Panc1 (cell line): ENCODE measurements around the gene RARB. TPM values are rescaled to one million over a fixed set of nuclear protein-coding genes. Genes with fewer than 3 reads are reported as not detected.

ENCODE experiments used
- ATAC-seq: fragments of 200-7000 bp; cut with Tn5 transposase; 2 replicates; pipeline ENCODE4 v1.9.1; 2020; ENCODE audit warnings: mild to moderate bottlenecking, moderate library complexity
- BruUV-seq: library from RNA; stranded (reverse); fragments of 400-500 nt; replicated peaks from 2 replicates; lab custom pipeline; 2021; lab: Mats Ljungman, UMichigan
- CTCF ChIA-PET: fragments of 300-600 bp; sonication (Branson Sonifier 250); formaldehyde crosslinking; loops from one replicate; lab custom pipeline; 2022; ENCODE audit warnings: antibody characterized with exemption; lab: Charles Lee
- POLR2A ChIA-PET: fragments of 300-600 bp; sonication (Branson Sonifier 250); formaldehyde crosslinking; loops from one replicate; lab custom pipeline; 2022; ENCODE audit warnings: antibody characterized with exemption; lab: Charles Lee
- DNase-seq: peaks from one replicate; pipeline ENCODE4 v3.0.0-alpha.2; 2010; ENCODE audit warnings: low read depth, low spot score
- H3K27ac ChIP-seq: 2 replicates; pipeline ENCODE4 v1.5.1; 2011; ENCODE audit warnings: mild to moderate bottlenecking, low read length, inconsistent platforms
- H3K27me3 ChIP-seq: fragments of 200-500 bp; sonication (Bioruptor generic); 2 replicates; pipeline ENCODE4 v1.6.0; 2014; ENCODE audit warnings: low read length, inconsistent platforms; ENCODE audit not compliant: control insufficient read depth, insufficient read depth
- H3K36me3 ChIP-seq: fragments of 200-500 bp; sonication (Bioruptor generic); 2 replicates; pipeline ENCODE4 v1.5.1; 2014; ENCODE audit warnings: inconsistent platforms, mild to moderate bottlenecking, low read length, moderate library complexity; ENCODE audit not compliant: control insufficient read depth, insufficient read depth
- H3K4me1 ChIP-seq: 2 replicates; pipeline ENCODE4 v1.5.1; 2011; ENCODE audit warnings: inconsistent platforms, mild to moderate bottlenecking, low read length, moderate library complexity; ENCODE audit not compliant: control insufficient read depth, insufficient read depth
- H3K4me3 ChIP-seq, 2 experiments: 2 replicates each; pipeline ENCODE4 v1.5.1; 2011 to 2012; ENCODE audit warnings: low read depth in 2 of 2, low read length in 2 of 2, mild to moderate bottlenecking in 2 of 2, inconsistent platforms in 1 of 2, moderate library complexity in 1 of 2
- H3K9me3 ChIP-seq: fragments of 200-500 bp; sonication (Bioruptor generic); 2 replicates; pipeline ENCODE4 v1.5.1; 2014; ENCODE audit warnings: low read depth, mild to moderate bottlenecking, inconsistent platforms, low read length, moderate library complexity; ENCODE audit not compliant: control insufficient read depth, insufficient read depth
- POLR2AphosphoS5 ChIP-seq: IDR thresholded peaks from 2 replicates; pipeline ENCODE4 v1.6.1; 2012; ENCODE audit warnings: mild to moderate bottlenecking, low read depth, low read length, moderate library complexity
- SIN3A ChIP-seq: IDR thresholded peaks from 2 replicates; pipeline ENCODE4 v1.6.1; 2012; ENCODE audit warnings: low read depth, mild to moderate bottlenecking, low read length, moderate library complexity, borderline replicate concordance; ENCODE audit not compliant: insufficient read depth
- TCF7L2 ChIP-seq: IDR thresholded peaks from 2 replicates; pipeline ENCODE4 v1.6.1; 2011; ENCODE audit warnings: mild to moderate bottlenecking, low read depth, low read length, inconsistent platforms
- in situ Hi-C: cut with HindIII; loops from 2 replicates; pipeline ENCODE4 v1.10.0; 2016; ENCODE audit warnings: low sequenced_read_pairs, low pct_unique_long_range_greater_than_20kb
- intact Hi-C: fragments of 100-400 bp; cut with micrococcal nuclease; formaldehyde crosslinking; loops from one replicate; pipeline ENCODE4 v1.10.0; 2022; ENCODE audit not compliant: unreplicated experiment
- total RNA-seq: library from RNA; stranded (reverse); gene quantifications from one replicate; pipeline ENCODE4 v1.2.1, GENCODE V29; 2021; ENCODE audit not compliant: unreplicated experiment
- TF ChIP-seq, protein P1 (sequence below): fragments of 450-650 bp; IDR thresholded peaks from 2 replicates; pipeline ENCODE4 v1.5.1; 2017; ENCODE audit warnings: mild to moderate bottlenecking
- TF ChIP-seq, protein P2 (sequence below), 2 experiments: IDR thresholded peaks; 2 replicates each; pipeline ENCODE4 v1.6.1; 2011 to 2012; ENCODE audit warnings: low read depth in 2 of 2, control low read depth in 1 of 2, low read length in 1 of 2, mild to moderate bottlenecking in 1 of 2, moderate library complexity in 1 of 2; ENCODE audit not compliant: insufficient read depth in 1 of 2

The RARB gene
- total RNA-seq, 1 experiment from 2014 or later, result not detected

DNA sequence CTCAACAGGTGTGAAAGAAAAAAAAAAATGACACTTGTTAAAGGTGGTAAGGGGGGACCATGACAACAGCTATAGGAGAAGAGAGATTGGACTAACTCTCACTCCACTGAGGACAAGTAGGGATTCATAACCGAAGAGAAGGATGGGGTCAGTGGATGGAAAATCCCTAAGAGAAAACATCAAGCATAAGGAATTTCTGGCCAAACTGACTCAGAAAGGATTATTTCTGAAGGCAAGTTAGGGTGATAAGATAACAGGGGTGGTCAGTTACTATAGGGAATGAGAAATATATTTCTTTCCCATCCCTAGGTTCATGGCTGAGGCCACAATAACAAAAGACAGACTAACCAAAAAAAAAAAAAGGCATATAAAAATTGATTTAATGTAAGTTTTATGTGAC is 9.5 kb upstream of the RARB start:
- TF ChIP-seq, protein P1, sequence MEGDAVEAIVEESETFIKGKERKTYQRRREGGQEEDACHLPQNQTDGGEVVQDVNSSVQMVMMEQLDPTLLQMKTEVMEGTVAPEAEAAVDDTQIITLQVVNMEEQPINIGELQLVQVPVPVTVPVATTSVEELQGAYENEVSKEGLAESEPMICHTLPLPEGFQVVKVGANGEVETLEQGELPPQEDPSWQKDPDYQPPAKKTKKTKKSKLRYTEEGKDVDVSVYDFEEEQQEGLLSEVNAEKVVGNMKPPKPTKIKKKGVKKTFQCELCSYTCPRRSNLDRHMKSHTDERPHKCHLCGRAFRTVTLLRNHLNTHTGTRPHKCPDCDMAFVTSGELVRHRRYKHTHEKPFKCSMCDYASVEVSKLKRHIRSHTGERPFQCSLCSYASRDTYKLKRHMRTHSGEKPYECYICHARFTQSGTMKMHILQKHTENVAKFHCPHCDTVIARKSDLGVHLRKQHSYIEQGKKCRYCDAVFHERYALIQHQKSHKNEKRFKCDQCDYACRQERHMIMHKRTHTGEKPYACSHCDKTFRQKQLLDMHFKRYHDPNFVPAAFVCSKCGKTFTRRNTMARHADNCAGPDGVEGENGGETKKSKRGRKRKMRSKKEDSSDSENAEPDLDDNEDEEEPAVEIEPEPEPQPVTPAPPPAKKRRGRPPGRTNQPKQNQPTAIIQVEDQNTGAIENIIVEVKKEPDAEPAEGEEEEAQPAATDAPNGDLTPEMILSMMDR, result no peak
- TF ChIP-seq, protein P2, sequence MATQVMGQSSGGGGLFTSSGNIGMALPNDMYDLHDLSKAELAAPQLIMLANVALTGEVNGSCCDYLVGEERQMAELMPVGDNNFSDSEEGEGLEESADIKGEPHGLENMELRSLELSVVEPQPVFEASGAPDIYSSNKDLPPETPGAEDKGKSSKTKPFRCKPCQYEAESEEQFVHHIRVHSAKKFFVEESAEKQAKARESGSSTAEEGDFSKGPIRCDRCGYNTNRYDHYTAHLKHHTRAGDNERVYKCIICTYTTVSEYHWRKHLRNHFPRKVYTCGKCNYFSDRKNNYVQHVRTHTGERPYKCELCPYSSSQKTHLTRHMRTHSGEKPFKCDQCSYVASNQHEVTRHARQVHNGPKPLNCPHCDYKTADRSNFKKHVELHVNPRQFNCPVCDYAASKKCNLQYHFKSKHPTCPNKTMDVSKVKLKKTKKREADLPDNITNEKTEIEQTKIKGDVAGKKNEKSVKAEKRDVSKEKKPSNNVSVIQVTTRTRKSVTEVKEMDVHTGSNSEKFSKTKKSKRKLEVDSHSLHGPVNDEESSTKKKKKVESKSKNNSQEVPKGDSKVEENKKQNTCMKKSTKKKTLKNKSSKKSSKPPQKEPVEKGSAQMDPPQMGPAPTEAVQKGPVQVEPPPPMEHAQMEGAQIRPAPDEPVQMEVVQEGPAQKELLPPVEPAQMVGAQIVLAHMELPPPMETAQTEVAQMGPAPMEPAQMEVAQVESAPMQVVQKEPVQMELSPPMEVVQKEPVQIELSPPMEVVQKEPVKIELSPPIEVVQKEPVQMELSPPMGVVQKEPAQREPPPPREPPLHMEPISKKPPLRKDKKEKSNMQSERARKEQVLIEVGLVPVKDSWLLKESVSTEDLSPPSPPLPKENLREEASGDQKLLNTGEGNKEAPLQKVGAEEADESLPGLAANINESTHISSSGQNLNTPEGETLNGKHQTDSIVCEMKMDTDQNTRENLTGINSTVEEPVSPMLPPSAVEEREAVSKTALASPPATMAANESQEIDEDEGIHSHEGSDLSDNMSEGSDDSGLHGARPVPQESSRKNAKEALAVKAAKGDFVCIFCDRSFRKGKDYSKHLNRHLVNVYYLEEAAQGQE (IDR thresholded peaks at IDR 0.05; ENCODE audit: insufficient read depth in 1 of 2, low read depth in 2 of 2, low read length in 1 of 2), result no peak
- no peak for TF ChIP-seq TCF7L2
- no peak for TF ChIP-seq SIN3A
- TF ChIP-seq POLR2AphosphoS5, result no peak
- intact Hi-C loops (no loop called here), in situ Hi-C loops (no loop called here)
- Histone ChIP-seq H3K27me3 (no peaks in the 10 kb centered on the region), H3K4me3 (no peak overlapping the region), H3K9me3 (no peaks in the 10 kb centered on the region), H3K36me3 (no peaks in the 10 kb centered on the region), H3K27ac (no peak overlapping the region), H3K4me1 (no peaks in the 10 kb centered on the region)
- CTCF ChIA-PET, result no interaction called here
- POLR2A ChIA-PET, result no interaction called here
- ATAC-seq (no peak), DNase-seq (no peak)
- BruUV-seq, result no TSS peak

DNA sequence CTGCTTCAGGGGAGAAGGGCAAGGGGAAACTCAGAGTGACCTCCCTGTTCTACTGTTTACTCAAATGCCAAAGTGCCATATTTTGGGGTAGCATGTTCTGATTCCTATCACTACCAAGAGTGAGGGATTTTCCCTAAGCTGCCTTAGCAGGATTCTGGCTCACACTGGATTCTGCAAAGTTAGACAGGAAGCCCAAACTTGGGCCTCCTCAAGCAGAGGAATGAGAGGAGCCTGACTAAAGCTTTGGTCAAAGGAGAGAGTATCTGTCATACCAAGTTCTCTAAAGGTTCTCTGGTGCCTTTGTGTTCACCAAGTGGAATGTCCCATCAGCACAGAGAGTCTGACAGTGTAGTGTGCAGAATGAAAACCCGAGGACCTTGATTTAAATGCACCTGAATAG is 8.8 kb upstream of the RARB start:
- intact Hi-C loops (no loop called here), in situ Hi-C loops (no loop called here)
- Histone ChIP-seq H3K4me1 (no peaks in the 10 kb centered on the region), H3K4me3 (no peak overlapping the region), H3K27ac (no peak overlapping the region), H3K36me3 (no peaks in the 10 kb centered on the region), H3K9me3 (no peaks in the 10 kb centered on the region), H3K27me3 (no peaks in the 10 kb centered on the region)
- ChIA-PET POLR2A (no interaction called here), CTCF (no interaction called here)
- no peak for DNase-seq
- no peak for ATAC-seq
- no peak for TF ChIP-seq POLR2AphosphoS5
- BruUV-seq, result no TSS peak

DNA sequence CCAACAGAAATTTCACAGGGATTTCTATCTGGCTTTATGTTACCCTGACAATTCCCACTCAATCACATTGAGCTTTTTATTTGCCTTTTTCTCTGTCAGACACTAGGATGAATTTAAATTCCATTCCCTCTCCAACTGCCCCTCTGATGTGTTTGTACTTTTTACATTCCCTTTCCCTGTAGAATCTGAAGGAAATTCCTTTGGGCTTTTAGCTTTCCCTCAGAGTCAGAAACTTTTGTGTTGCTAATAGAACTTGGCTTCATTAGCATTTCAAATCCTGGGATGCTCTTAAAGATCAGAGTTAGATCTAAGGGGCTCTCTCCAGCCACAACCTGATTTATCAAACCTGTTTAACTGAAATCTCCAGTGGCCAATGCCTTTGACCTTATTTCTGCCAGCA is 7.9 kb upstream of the RARB start:
- in situ Hi-C loops, result no loop called here
- Histone ChIP-seq H3K27ac (no peak overlapping the region), H3K4me3 (no peak overlapping the region), H3K4me1 (no peaks in the 10 kb centered on the region), H3K36me3 (no peaks in the 10 kb centered on the region), H3K9me3 (no peaks in the 10 kb centered on the region), H3K27me3 (no peaks in the 10 kb centered on the region)
- ATAC-seq (no peak), DNase-seq (no peak)
- ChIA-PET CTCF (no interaction called here), POLR2A (no interaction called here)
- intact Hi-C loops, result no loop called here
- TF ChIP-seq, protein P1, result no peak
- TF ChIP-seq POLR2AphosphoS5 (no peak), SIN3A (no peak), TCF7L2 (no peak)
- TF ChIP-seq, protein P2 (IDR thresholded peaks at IDR 0.05; ENCODE audit: insufficient read depth in 1 of 2, low read depth in 2 of 2, low read length in 1 of 2), result no peak
- no TSS peak for BruUV-seq
